Heart left ventricle (tissue), 16 donors: ENCODE data around the gene STK17B. TPM values are rescaled to one million over a fixed set of nuclear protein-coding genes. Genes with fewer than 3 reads are reported as not detected.

Experiments
- ATAC-seq, 4 donors: fragments of 200-7000 bp; cut with Tn5 transposase; one replicate each; pipeline ENCODE4 v1.9.1; 2020 to 2022; ENCODE audit warnings: moderate library complexity in 4 of 4, mild to moderate bottlenecking in 3 of 4, moderate number of reproducible peaks in 1 of 4
- DNase-seq, 5 donors: peaks; one replicate each; pipeline ENCODE4 v3.0.0-alpha.2; 2020
- H3K27ac ChIP-seq, 12 donors: fragments of 200-600 bp; sonication (generic) in 4 of 12; one replicate each; pipeline versions ENCODE4 v1.5.0 to v1.8.0; 2016 to 2022; ENCODE audit warnings: mild to moderate bottlenecking in 2 of 12
- H3K27me3 ChIP-seq, 9 donors: fragments of 200-600 bp; sonication (generic) in 2 of 9; one replicate each; pipeline versions ENCODE4 v1.5.1 to v1.8.0; 2016 to 2022; ENCODE audit warnings: mild to moderate bottlenecking in 3 of 9
- H3K36me3 ChIP-seq, 9 donors: fragments of 200-600 bp; sonication (generic) in 2 of 9; one replicate each; pipeline versions ENCODE4 v1.5.0 to v1.8.0; 2018 to 2022; ENCODE audit warnings: mild to moderate bottlenecking in 2 of 9
- H3K4me1 ChIP-seq, 12 donors: fragments of 200-600 bp; sonication (generic) in 4 of 12; one replicate each; pipeline versions ENCODE4 v1.5.0 to v1.8.0; 2016 to 2022; ENCODE audit warnings: mild to moderate bottlenecking in 3 of 12
- H3K4me3 ChIP-seq, 12 donors: fragments of 200-600 bp; sonication (generic) in 4 of 12; one replicate each; pipeline versions ENCODE4 v1.5.0 to v1.8.0; 2017 to 2022; ENCODE audit warnings: mild to moderate bottlenecking in 9 of 12, moderate library complexity in 4 of 12
- H3K9me3 ChIP-seq, 12 donors: fragments of 200-600 bp; sonication (generic) in 4 of 12; one replicate each; pipeline versions ENCODE4 v1.5.0 to v1.8.0; 2016 to 2022; ENCODE audit warnings: mild to moderate bottlenecking in 1 of 12
- CTCF ChIP-seq, 12 donors: fragments of 200-600 bp; sonication (generic) in 4 of 12; IDR thresholded peaks; one replicate each; pipeline versions ENCODE4 v1.5.0 to v1.8.0; 2018 to 2022; ENCODE audit warnings: antibody characterized with exemption in 12 of 12, mild to moderate bottlenecking in 5 of 12
- POLR2A ChIP-seq, 2 donors: fragments of 450-650 bp; IDR thresholded peaks; one replicate each; pipeline ENCODE4 v1.6.1; 2017; ENCODE audit warnings: antibody characterized with exemption in 2 of 2, mild to moderate bottlenecking in 2 of 2, moderate library complexity in 2 of 2
- WGBS, 4 donors: extraction: QIAGEN DNeasy Blood & Tissue Kit in 2 of 4; methylation state at CpG; one replicate each; pipeline versions ENCODE4 v1.1.5 to v1.1.7; 2013 to 2018; 5-methylcytosine and 5-hydroxymethylcytosine counted together
- intact Hi-C, 10 donors: fragments of 100-400 bp; cut with DNase I; formaldehyde crosslinking; loops; one replicate each; pipeline versions ENCODE4 v1.11.1 to v1.14.2; 2022
- long read RNA-seq, 3 donors: library from polyadenylated mRNA; unstranded; transcript quantifications; one replicate each; pipeline ENCODE4 v2.0.0, GENCODE V29; 2020 to 2021
- polyA plus RNA-seq, 2 donors: library from polyadenylated mRNA; stranded (reverse); fragments of 200-250 nt; gene quantifications; one replicate each; pipeline ENCODE4 v1.2.3, GENCODE V29; 2013
- total RNA-seq, 9 donors: library from RNA; depleted of rRNA in 2 of 9; stranded (reverse); fragments of >200 nt in 2 of 9; fragmentation: NEBNext Ultra II Directional in 3 of 9; extraction: Animal tissue kit (Norgen Biotek cat#: 25700) in 3 of 9; gene quantifications; one replicate each; pipeline versions ENCODE4 v1.1.0 to v1.2.4, GENCODE V29; 2016 to 2023
- donor health status: ischemic (EF 13 %, LVEDD 7.1; RV severe dilation, severe dysfunction).
- donor health status: healthy with polysubstance abuse.
- donor health status: DM: no; HTN: yes; CAD: no.
- donor health status: DM: no; HTN: no; CAD: no.
- donor health status: ischemic (EF 25% LVEDD 6.9; RV normal size, moderate dysfunction).
- donor health status: ischemic (EF 25% LVEDD 5.7; RV mildly dilated, moderate dysfunction).
- donor health status: healthy.
- donor health status: DM: yes; HTN: yes; CAD: no.
- donor health status: ischemic (EF 35%, LVEDD 5.7; RV mildly dilated, moderate dysfunction).
- donor health status: nonischemic (EF 11% LVEDD 7.7; RV severe dilation, severe dysfunction).
- donor health status: DM: yes; HTN: yes; CAD: no.
- donor health status: PGD.
- donor health status: ischemic (EF 29% LVEDD 5.4; RV normal size, mild dysfunction).
- donor health status: nonischemic (EF 23%, LVEDD 6.1; RV moderate dilation, normal function).

STK17B gene
- 10 to 100 TPM in 2 of 9 donors, 1 to 10 TPM in 7; 3.3 to 24.4 (median 5.3) TPM for total RNA-seq
- 1 to 10 TPM; 1.4 to 2.6 TPM for polyA plus RNA-seq
- long read RNA-seq, donor 1, result 0 reads
- long read RNA-seq, donor 2, partial matches to known transcripts, result 1 of 5 reads
- long read RNA-seq, donor 2, other reads (novel, unspliced or antisense), result 4 of 5 reads
- long read RNA-seq, donor 3, full-length matches to known transcripts, result 1 of 3 reads
- long read RNA-seq, donor 3, partial matches to known transcripts, result 0 of 3 reads
- long read RNA-seq, donor 3, other reads (novel, unspliced or antisense), result 2 of 3 reads

- peak; percentile 96 to 99 (median 98) for ATAC-seq
- intact Hi-C loops, result loop anchor here in 4 of 10 donors (2.0 to 10.0 kb wide), 5 partner anchors 71 to 103 kb away; no protein-coding TSS in a partner anchor
These were observed at the start of gene STK17B for GRCh38 chr2:196171248-196171871. Gene STK17B, minus strand, starts transcription at chr2:196171578. Its CDS starts 8,195 bp downstream, at chr2:196163383.

GRCh38 chr2:196220671-196221070 is 49.3 kb upstream of the STK17B start:
- Histone ChIP-seq H3K27ac (no peak overlapping the region), H3K36me3 (peaks cover 0 to 90% (median 26%) of the 10 kb centered on the region in 9 donors), H3K4me1 (peaks cover 0 to 7% (median 0%) of the 10 kb centered on the region in 12 donors), H3K27me3 (no peaks in the 10 kb centered on the region), H3K4me3 (no peak overlapping the region), H3K9me3 (no peaks in the 10 kb centered on the region)
- intact Hi-C loops, result loop anchor here in 1 of 10 donors (10.0 kb wide), 1 partner anchor 146 kb away; no protein-coding TSS in a partner anchor
- DNase-seq, result no peak
- TF ChIP-seq POLR2A (IDR thresholded peaks at IDR 0.05) (no peak), CTCF (IDR thresholded peaks at IDR 0.05) (no peak)
- no peak for ATAC-seq
- 84 to 91% (median 87%) methylated on average over 4 of the region's 4 CpGs for WGBS, 4 donors

More at GRCh38 chr2:196171248-196171871, at the start of gene STK17B:
- Histone ChIP-seq H3K27me3 (no peaks in the 10 kb centered on the region), H3K4me3 (peak within 1 kb of the TSS; percentile 64 to 98 (median 90)), H3K36me3 (no peaks in the 10 kb centered on the region), H3K4me1 (peaks cover 0 to 47% (median 15%) of the 10 kb centered on the region in 12 donors), H3K9me3 (no peaks in the 10 kb centered on the region), H3K27ac (peak within 1 kb of the TSS; percentile 31 to 97 (median 80))
- TF ChIP-seq CTCF (IDR thresholded peaks at IDR 0.05) (peak in 3 of 12 donors; percentile 5 to 28 (median 14)), POLR2A (IDR thresholded peaks at IDR 0.05) (peak; percentile 17 to 85)
- WGBS, 4 donors, result 0 to 1% (median 0%) methylated on average over 11 to 71 of the region's 72 CpGs
- DNase-seq, result peak; percentile 95 to 98 (median 95)

- Histone ChIP-seq H3K27ac (no peak overlapping the region), H3K27me3 (no peaks in the 10 kb centered on the region), H3K9me3 (no peaks in the 10 kb centered on the region), H3K36me3 (peaks cover 0 to 96% (median 31%) of the 10 kb centered on the region in 9 donors), H3K4me3 (no peak overlapping the region), H3K4me1 (no peaks in the 10 kb centered on the region)
- WGBS, 4 donors, result 51 to 72% (median 64%) methylated on average over 3 of the region's 3 CpGs
- intact Hi-C loops, result loop anchor here in 1 of 10 donors (10.0 kb wide), 1 partner anchor 145 kb away; no protein-coding TSS in a partner anchor
- TF ChIP-seq CTCF (IDR thresholded peaks at IDR 0.05) (no peak), POLR2A (IDR thresholded peaks at IDR 0.05) (no peak)
- DNase-seq (no peak), ATAC-seq (no peak)
These were observed 48.3 kb upstream of the STK17B start for GRCh38 chr2:196219671-196220070.

- no peaks in the 10 kb centered on the region for H3K27me3 ChIP-seq
- ATAC-seq, result no peak
- TF ChIP-seq POLR2A (IDR thresholded peaks at IDR 0.05) (no peak), CTCF (IDR thresholded peaks at IDR 0.05) (no peak)
- no peak for DNase-seq
- H3K4me3 ChIP-seq, result no peak overlapping the region
- H3K9me3 ChIP-seq, result no peaks in the 10 kb centered on the region
- peaks cover 0 to 7% (median 0%) of the 10 kb centered on the region in 12 donors for H3K4me1 ChIP-seq
- peaks cover 0 to 96% (median 32%) of the 10 kb centered on the region in 9 donors for H3K36me3 ChIP-seq
- intact Hi-C loops, result no loop called here
- WGBS, 4 donors, result 92 to 96% (median 94%) methylated on average over 1 of the region's 1 CpG
- H3K27ac ChIP-seq, result no peak overlapping the region
These were observed 46.7 kb upstream of the STK17B start for GRCh38 chr2:196218106-196218505.
